ENCODE data around the gene ZNF699.

- TF ChIP-seq EZH2 (IDR thresholded peaks at IDR 0.05; ENCODE audit: insufficient read depth, low read length) (no peak), CTCF (IDR thresholded peaks at IDR 0.05; ENCODE audit: insufficient read depth, low read depth, low read length) (no peak)
These were observed 4.1 kb upstream of the ZNF699 start for GRCh38 chr19:9313756-9314155.

All from astrocyte (in vitro differentiated cells and primary cell).